ENCODE data around the gene CSRNP2. TPM values are rescaled to one million over a fixed set of nuclear protein-coding genes. Genes with fewer than 3 reads are reported as not detected.

The CSRNP2 gene
- total RNA-seq, 1 donor from 2014 or later, result 16.9 TPM

GRCh38 chr12:51013441-51013840 is 70.0 kb downstream of the CSRNP2 start:
- no peaks in the 10 kb centered on the region for H3K27me3 Mint-ChIP-seq
- no peaks in the 10 kb centered on the region for H3K9me3 Mint-ChIP-seq
- CTCF ChIA-PET, result no interaction called here
- no peak overlapping the region for H3K4me3 Mint-ChIP-seq
- no peak for TF ChIP-seq CTCF (IDR thresholded peaks at IDR 0.05)
- intact Hi-C loops (cut with micrococcal nuclease), result no loop called here
- ATAC-seq (ENCODE audit: low read depth) (no peak), DNase-seq (no peak)
- POLR2A ChIA-PET, result no interaction called here
- H3K36me3 Mint-ChIP-seq (ENCODE audit: low read depth), result peaks cover 3% of the 10 kb centered on the region
- peaks cover 12% of the 10 kb centered on the region for H3K4me1 Mint-ChIP-seq
- H3K27ac Mint-ChIP-seq, result no peak overlapping the region

- ChIA-PET POLR2A (no interaction called here), CTCF (interaction anchor here (0.6 kb wide), 1 partner anchor 398 kb away, joined by 3 read pairs; no protein-coding TSS in a partner anchor)
- Mint-ChIP-seq H3K4me1 (peaks cover 14% of the 10 kb centered on the region), H3K4me3 (no peak overlapping the region), H3K27me3 (no peaks in the 10 kb centered on the region), H3K9me3 (no peaks in the 10 kb centered on the region), H3K36me3 (ENCODE audit: low read depth) (peaks cover 7% of the 10 kb centered on the region), H3K27ac (no peak overlapping the region)
- ATAC-seq (ENCODE audit: low read depth) (no peak), DNase-seq (no peak)
- intact Hi-C loops (cut with micrococcal nuclease), result no loop called here
- TF ChIP-seq CTCF (IDR thresholded peaks at IDR 0.05), result no peak
Measured at GRCh38 chr12:51012570-51013236, 70.7 kb downstream of the CSRNP2 start.

GRCh38 chr12:51011955-51012354 is 71.4 kb downstream of the CSRNP2 start:
- H3K4me3 Mint-ChIP-seq, result no peak overlapping the region
- no peaks in the 10 kb centered on the region for H3K27me3 Mint-ChIP-seq
- ChIA-PET POLR2A (no interaction called here), CTCF (no interaction called here)
- H3K36me3 Mint-ChIP-seq (ENCODE audit: low read depth), result peaks cover 13% of the 10 kb centered on the region
- peaks cover 14% of the 10 kb centered on the region for H3K4me1 Mint-ChIP-seq
- DNase-seq, result no peak
- no peak for ATAC-seq (ENCODE audit: low read depth)
- intact Hi-C loops (cut with micrococcal nuclease), result no loop called here
- H3K27ac Mint-ChIP-seq, result no peak overlapping the region
- TF ChIP-seq CTCF (IDR thresholded peaks at IDR 0.05), result no peak
- H3K9me3 Mint-ChIP-seq, result no peaks in the 10 kb centered on the region

Other genes starting within 250 kb of the CSRNP2 start
- not detected in 2 replicates for gene TMPRSS12, start 240.7 kb downstream of the CSRNP2 start, total RNA-seq
- gene HIGD1C, start 131.1 kb downstream of the CSRNP2 start, total RNA-seq, result not detected in 2 replicates
- gene SLC11A2, start 57.2 kb downstream of the CSRNP2 start, total RNA-seq, result 32.3 and 44.6 TPM in 2 replicates
- 82.8 and 92.0 TPM in 2 replicates for gene LETMD1, start 35.3 kb downstream of the CSRNP2 start, total RNA-seq
- gene TFCP2, start 89.5 kb upstream of the CSRNP2 start, total RNA-seq, result 34.9 and 36.7 TPM in 2 replicates
- gene POU6F1, start 134.5 kb upstream of the CSRNP2 start, total RNA-seq, result 20.3 and 26.2 TPM in 2 replicates
- 209 and 214 TPM in 2 replicates for gene DAZAP2, start 155.2 kb upstream of the CSRNP2 start, total RNA-seq
- gene SMAGP, start 186.8 kb upstream of the CSRNP2 start, total RNA-seq, result 11.4 and 11.5 TPM in 2 replicates
- gene BIN2, start 240.6 kb upstream of the CSRNP2 start, total RNA-seq, result 22.2 and 25.6 TPM in 2 replicates

Data from activated B cell treated with CpG ODN at 0.5 μM for 24 hours (primary cell).